Measurements from ENCODE around the gene ERLEC1.

- TF ChIP-seq CTCF (IDR thresholded peaks at IDR 0.05; ENCODE audit: insufficient read depth, low read depth, low read length) (no peak), EZH2 (IDR thresholded peaks at IDR 0.05; ENCODE audit: insufficient read depth, low read length) (no peak)
Observed at GRCh38 chr2:53751728-53752127, 35.1 kb upstream of the ERLEC1 start.

Data from astrocyte (in vitro differentiated cells and primary cell).